H1 (cell line): Measurements from ENCODE around the gene AMOTL2.

Experiments
- POLR2A ChIP-seq, 2 experiments: IDR thresholded peaks; 1 replicate in 1 of 2; 2 replicates in 1 of 2; pipeline ENCODE4 v1.6.1; 2011; ENCODE audit warnings: low read depth in 2 of 2, low read length in 2 of 2, mild to moderate bottlenecking in 2 of 2; ENCODE audit errors: control extremely low read depth in 1 of 2
- TF ChIP-seq, protein P1 (sequence below), 3 experiments: IDR thresholded peaks; 1 replicate in 2 of 3; 2 replicates in 1 of 3; pipeline versions ENCODE4 v1.5.1 to v1.6.1; 2011; ENCODE audit warnings: low read length in 3 of 3, mild to moderate bottlenecking in 3 of 3, inconsistent platforms in 2 of 3, low read depth in 1 of 3, moderate library complexity in 1 of 3; ENCODE audit not compliant: insufficient read depth in 1 of 3; ENCODE audit errors: control extremely low read depth in 1 of 3

DNA sequence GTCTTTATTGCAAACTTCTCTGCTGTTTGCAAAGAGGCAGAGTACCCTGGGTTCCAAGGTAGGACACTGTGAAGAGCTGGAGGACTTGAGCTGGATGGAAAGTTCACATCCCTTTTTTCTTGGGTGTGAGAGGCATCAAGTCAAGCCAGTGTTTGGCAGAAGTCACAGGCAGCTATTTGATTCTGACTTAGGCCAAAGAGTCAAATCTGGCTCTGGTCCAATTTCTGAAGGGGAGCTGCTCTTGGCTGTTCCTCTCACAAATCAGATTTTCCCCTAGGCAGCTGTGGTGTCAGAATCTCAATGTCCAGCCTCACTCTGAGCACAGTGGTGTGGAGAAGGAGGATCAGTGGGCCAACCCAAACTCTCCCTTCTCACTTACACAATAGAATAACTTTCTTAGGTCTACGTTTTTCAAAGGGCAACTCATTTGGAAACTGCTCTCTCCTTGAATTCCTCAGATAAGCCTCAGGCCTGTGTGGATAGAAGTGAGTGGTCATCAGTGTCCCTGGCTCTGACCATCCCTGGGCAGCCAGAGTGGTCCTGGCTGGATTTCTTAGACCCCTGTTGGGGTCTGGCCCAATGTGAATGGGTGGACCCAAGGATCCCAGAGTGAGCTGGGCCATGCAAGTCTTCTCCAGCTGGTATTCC, 18.2 kb upstream of the AMOTL2 start:
- no peak for TF ChIP-seq POLR2A (IDR thresholded peaks at IDR 0.05; ENCODE audit: control extremely low read depth in 1 of 2, low read depth in 2 of 2, low read length in 2 of 2)
- TF ChIP-seq, protein P1, sequence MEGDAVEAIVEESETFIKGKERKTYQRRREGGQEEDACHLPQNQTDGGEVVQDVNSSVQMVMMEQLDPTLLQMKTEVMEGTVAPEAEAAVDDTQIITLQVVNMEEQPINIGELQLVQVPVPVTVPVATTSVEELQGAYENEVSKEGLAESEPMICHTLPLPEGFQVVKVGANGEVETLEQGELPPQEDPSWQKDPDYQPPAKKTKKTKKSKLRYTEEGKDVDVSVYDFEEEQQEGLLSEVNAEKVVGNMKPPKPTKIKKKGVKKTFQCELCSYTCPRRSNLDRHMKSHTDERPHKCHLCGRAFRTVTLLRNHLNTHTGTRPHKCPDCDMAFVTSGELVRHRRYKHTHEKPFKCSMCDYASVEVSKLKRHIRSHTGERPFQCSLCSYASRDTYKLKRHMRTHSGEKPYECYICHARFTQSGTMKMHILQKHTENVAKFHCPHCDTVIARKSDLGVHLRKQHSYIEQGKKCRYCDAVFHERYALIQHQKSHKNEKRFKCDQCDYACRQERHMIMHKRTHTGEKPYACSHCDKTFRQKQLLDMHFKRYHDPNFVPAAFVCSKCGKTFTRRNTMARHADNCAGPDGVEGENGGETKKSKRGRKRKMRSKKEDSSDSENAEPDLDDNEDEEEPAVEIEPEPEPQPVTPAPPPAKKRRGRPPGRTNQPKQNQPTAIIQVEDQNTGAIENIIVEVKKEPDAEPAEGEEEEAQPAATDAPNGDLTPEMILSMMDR (IDR thresholded peaks at IDR 0.05; ENCODE audit: control extremely low read depth in 1 of 3, insufficient read depth in 1 of 3, low read depth in 1 of 3, low read length in 3 of 3), result no peak
